Esophagus (tissue), 2 donors: Measurements from ENCODE around the gene DMKN. TPM values are rescaled to one million over a fixed set of nuclear protein-coding genes. Genes with fewer than 3 reads are reported as not detected.

Experiments
- H3K27ac ChIP-seq, 2 donors: one replicate each; pipeline ENCODE4 v1.5.1; 2013; ENCODE audit warnings: low read depth in 2 of 2, mild to moderate bottlenecking in 2 of 2, inconsistent platforms in 1 of 2, low read length in 1 of 2, moderate library complexity in 1 of 2
- H3K27me3 ChIP-seq, 2 donors: one replicate each; pipeline ENCODE4 v1.6.1; 2013; ENCODE audit warnings: low read length in 2 of 2, control low read depth in 1 of 2, mild to moderate bottlenecking in 1 of 2; ENCODE audit not compliant: insufficient read depth in 2 of 2, control insufficient read depth in 1 of 2
- H3K36me3 ChIP-seq, 2 donors: one replicate each; pipeline ENCODE4 v1.6.1; 2013; ENCODE audit warnings: low read length in 1 of 2; ENCODE audit not compliant: control insufficient read depth in 2 of 2, insufficient read depth in 2 of 2
- H3K4me1 ChIP-seq, 2 donors: one replicate each; pipeline ENCODE4 v1.6.1; 2013; ENCODE audit warnings: low read length in 1 of 2; ENCODE audit not compliant: control insufficient read depth in 2 of 2, insufficient read depth in 2 of 2
- H3K4me3 ChIP-seq, 2 donors: one replicate each; pipeline ENCODE4 v1.5.1; 2013; ENCODE audit warnings: low read length in 2 of 2, mild to moderate bottlenecking in 2 of 2, low read depth in 1 of 2, moderate library complexity in 1 of 2
- H3K9me3 ChIP-seq, 2 donors: one replicate each; pipeline ENCODE4 v1.6.1; 2013; ENCODE audit warnings: mild to moderate bottlenecking in 2 of 2, low read depth in 1 of 2, low read length in 1 of 2, moderate library complexity in 1 of 2; ENCODE audit not compliant: control insufficient read depth in 2 of 2, insufficient read depth in 1 of 2
- WGBS, 2 donors: extraction: QIAGEN DNeasy Blood & Tissue Kit; methylation state at CpG; one replicate each; pipeline ENCODE4 v1.1.7; 2013; 5-methylcytosine and 5-hydroxymethylcytosine counted together
- polyA plus RNA-seq, 2 donors: library from polyadenylated mRNA; stranded (reverse); fragments of 200-250 nt; gene quantifications; one replicate each; pipeline ENCODE4 v1.2.3, GENCODE V29; 2013
- donor health status: healthy with polysubstance abuse.
- donor health status: Bipolar disorder and iron deficiency.

DMKN gene
- polyA plus RNA-seq, 2 donors = 223 to 315 TPM

- WGBS, 2 donors = 19 to 20% methylated on average over 16 to 20 of the region's 20 CpGs
- Histone ChIP-seq H3K27ac (peak overlapping the region; percentile 49 to 84), H3K27me3 (no peaks in the 10 kb centered on the region)
These were observed 897 bp upstream of the DMKN start for GRCh38 chr19:35514282-35514809.

GRCh38 chr19:35512831-35513627 lies 420 bp downstream of the DMKN start:
- Histone ChIP-seq H3K36me3 (no peaks in the 10 kb centered on the region), H3K27me3 (no peaks in the 10 kb centered on the region), H3K4me3 (peak overlapping the region in 1 of 2 donors; percentile 14), H3K27ac (peak overlapping the region in 1 of 2 donors; percentile 27), H3K4me1 (peaks cover 0 to 21% of the 10 kb centered on the region in 2 donors), H3K9me3 (peaks cover 0 to 3% of the 10 kb centered on the region in 2 donors)
- 76 to 81% methylated on average over 15 of the region's 15 CpGs for WGBS, 2 donors

More at GRCh38 chr19:35514282-35514809, 897 bp upstream of the DMKN start:
- peaks cover 0 to 3% of the 10 kb centered on the region in 2 donors for H3K9me3 ChIP-seq
- no peaks in the 10 kb centered on the region for H3K36me3 ChIP-seq
- H3K4me1 ChIP-seq = peaks cover 0 to 21% of the 10 kb centered on the region in 2 donors
- no peak overlapping the region for H3K4me3 ChIP-seq

DNA sequence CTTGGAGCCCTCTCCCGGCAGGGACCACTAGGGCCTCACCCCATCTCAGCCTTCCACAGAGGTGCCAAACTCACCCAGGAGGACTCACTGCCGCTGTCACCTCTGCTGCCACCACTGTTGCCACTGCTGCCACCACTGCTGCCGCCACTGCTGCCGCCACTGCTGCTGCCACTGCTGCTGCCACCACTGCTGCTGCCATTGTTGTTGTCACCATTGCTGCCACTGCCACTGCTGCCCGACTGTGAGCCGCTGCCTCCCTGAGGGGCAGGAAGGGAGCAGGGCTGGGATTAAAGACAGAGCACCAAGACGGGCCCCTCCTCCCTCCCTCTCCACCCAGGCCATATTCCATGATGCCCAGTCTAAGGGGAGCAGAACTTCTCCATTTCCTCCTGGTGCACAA lies 2.1 kb downstream of the DMKN start:
- H3K27me3 ChIP-seq = no peaks in the 10 kb centered on the region
- H3K4me1 ChIP-seq = peaks cover 0 to 21% of the 10 kb centered on the region in 2 donors
- H3K4me3 ChIP-seq = no peak overlapping the region
- peaks cover 0 to 3% of the 10 kb centered on the region in 2 donors for H3K9me3 ChIP-seq
- no peaks in the 10 kb centered on the region for H3K36me3 ChIP-seq
- no peak overlapping the region for H3K27ac ChIP-seq
- 68 to 76% methylated on average over 5 to 7 of the region's 7 CpGs for WGBS, 2 donors

- Histone ChIP-seq H3K36me3 (no peaks in the 10 kb centered on the region), H3K4me3 (peak overlapping the region; percentile 36 to 49), H3K4me1 (peaks cover 0 to 21% of the 10 kb centered on the region in 2 donors), H3K27ac (peak overlapping the region; percentile 52 to 92), H3K27me3 (no peaks in the 10 kb centered on the region), H3K9me3 (peaks cover 0 to 3% of the 10 kb centered on the region in 2 donors)
- WGBS, 2 donors = 7 to 8% methylated on average over 15 of the region's 15 CpGs
These were observed 2.9 kb downstream of the DMKN start for GRCh38 chr19:35510626-35510964.

GRCh38 chr19:35509861-35510625 lies 3.4 kb downstream of the DMKN start:
- H3K9me3 ChIP-seq = peaks cover 0 to 3% of the 10 kb centered on the region in 2 donors
- H3K4me3 ChIP-seq = peak overlapping the region; percentile 36 to 49
- no peaks in the 10 kb centered on the region for H3K27me3 ChIP-seq
- WGBS, 2 donors = 1% methylated on average over 39 of the region's 39 CpGs
- peaks cover 0 to 21% of the 10 kb centered on the region in 2 donors for H3K4me1 ChIP-seq
- peaks cover 0 to 5% of the 10 kb centered on the region in 2 donors for H3K36me3 ChIP-seq
- H3K27ac ChIP-seq = peak overlapping the region; percentile 77 to 92

DNA sequence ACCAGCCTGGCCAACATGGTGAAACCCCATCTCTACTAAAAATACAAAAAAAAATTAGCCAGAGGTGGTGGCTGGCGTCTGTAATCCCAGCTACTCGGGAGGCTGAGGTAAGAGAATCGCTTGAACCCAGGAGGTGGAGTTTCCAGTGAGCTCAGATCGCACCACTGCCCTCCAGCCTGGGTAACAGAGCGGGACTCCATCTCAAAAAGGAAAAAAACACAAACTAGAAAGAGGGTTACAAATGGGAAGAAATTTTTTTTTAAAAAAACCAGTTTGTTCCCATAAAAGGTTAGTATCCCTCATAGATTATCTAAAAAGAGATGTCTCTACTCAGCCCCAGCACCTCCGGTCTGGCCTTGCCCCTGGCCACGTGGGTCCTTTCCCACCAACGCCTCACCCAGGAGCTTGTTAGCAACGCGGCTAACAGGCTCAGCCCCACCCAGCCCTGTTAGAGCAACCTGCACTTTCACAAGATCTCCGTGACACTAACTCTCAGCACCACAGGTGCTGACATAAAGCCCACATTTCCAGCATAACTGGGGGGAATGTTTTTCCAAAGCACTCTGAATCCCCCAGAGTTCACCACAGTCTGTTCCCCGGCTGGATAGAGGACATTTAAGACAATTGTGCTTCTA lies 4.3 kb downstream of the DMKN start:
- WGBS, 2 donors = 18% methylated on average over 12 of the region's 12 CpGs
- H3K4me3 ChIP-seq = peak overlapping the region in 1 of 2 donors; percentile 49
- H3K36me3 ChIP-seq = peaks cover 0 to 6% of the 10 kb centered on the region in 2 donors
- no peaks in the 10 kb centered on the region for H3K27me3 ChIP-seq
- H3K9me3 ChIP-seq = peaks cover 0 to under 1% of the 10 kb centered on the region in 2 donors
- peak overlapping the region; percentile 77 to 92 for H3K27ac ChIP-seq
- peaks cover 0 to 21% of the 10 kb centered on the region in 2 donors for H3K4me1 ChIP-seq

DNA sequence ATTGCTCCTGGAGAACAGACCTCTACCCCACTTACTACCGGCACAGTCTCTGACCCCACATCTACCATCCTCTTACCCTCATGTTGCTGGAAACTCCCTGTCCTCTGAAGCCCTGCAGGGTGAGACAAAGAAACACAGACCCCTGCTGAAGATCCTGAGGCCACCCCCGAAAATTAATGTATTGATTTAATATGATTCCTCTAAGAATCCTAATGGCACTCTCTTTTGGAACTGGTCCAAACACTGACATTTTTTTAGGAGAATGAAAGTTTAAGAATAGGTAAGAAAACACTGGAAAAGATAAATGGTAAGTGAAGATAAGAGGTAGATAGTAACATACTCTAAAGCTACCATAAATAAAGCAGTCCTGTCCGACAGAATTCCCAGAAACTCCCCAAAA lies 5.3 kb downstream of the DMKN start:
- H3K4me3 ChIP-seq = no peak overlapping the region
- H3K27me3 ChIP-seq = no peaks in the 10 kb centered on the region
- 87 to 90% methylated on average over 3 of the region's 3 CpGs for WGBS, 2 donors
- H3K36me3 ChIP-seq = peaks cover 0 to 6% of the 10 kb centered on the region in 2 donors
- H3K9me3 ChIP-seq = no peaks in the 10 kb centered on the region
- peaks cover 0 to 17% of the 10 kb centered on the region in 2 donors for H3K4me1 ChIP-seq
- no peak overlapping the region for H3K27ac ChIP-seq

- peaks cover 0 to 6% of the 10 kb centered on the region in 2 donors for H3K36me3 ChIP-seq
- H3K4me1 ChIP-seq = peaks cover 0 to 13% of the 10 kb centered on the region in 2 donors
- H3K9me3 ChIP-seq = no peaks in the 10 kb centered on the region
- no peak overlapping the region for H3K27ac ChIP-seq
- 79% methylated on average over 11 of the region's 11 CpGs for WGBS, 2 donors
- no peaks in the 10 kb centered on the region for H3K27me3 ChIP-seq
- H3K4me3 ChIP-seq = no peak overlapping the region
These were observed 5.9 kb downstream of the DMKN start for GRCh38 chr19:35507561-35507960.

- H3K27ac ChIP-seq = no peak overlapping the region
- peaks cover 0 to 9% of the 10 kb centered on the region in 2 donors for H3K4me1 ChIP-seq
- no peaks in the 10 kb centered on the region for H3K27me3 ChIP-seq
- WGBS, 2 donors = 83 to 86% methylated on average over 6 to 7 of the region's 7 CpGs
- H3K4me3 ChIP-seq = no peak overlapping the region
- H3K36me3 ChIP-seq = peaks cover 0 to 6% of the 10 kb centered on the region in 2 donors
- H3K9me3 ChIP-seq = no peaks in the 10 kb centered on the region
These were observed 7.4 kb downstream of the DMKN start for GRCh38 chr19:35506011-35506410.
